IMR-90 (cell line): ENCODE data around the gene MRGPRF.

Experiments
- CEBPB ChIP-seq: IDR thresholded peaks from 2 replicates; pipeline ENCODE4 v1.6.1; 2012; ENCODE audit warnings: low read depth, low read length, improper control_type of control experiment
- ELK1 ChIP-seq: fragments of 150-350 bp; IDR thresholded peaks from 2 replicates; pipeline ENCODE4 v1.6.1; 2016; ENCODE audit warnings: low read depth, mild to moderate bottlenecking, low read length, moderate library complexity, borderline replicate concordance
- MXI1 ChIP-seq: IDR thresholded peaks from 2 replicates; pipeline ENCODE4 v1.6.1; 2012; ENCODE audit warnings: low read depth, mild to moderate bottlenecking, low read length, moderate library complexity, borderline replicate concordance
- POLR2A ChIP-seq: IDR thresholded peaks from 2 replicates; pipeline ENCODE4 v1.6.1; 2012; ENCODE audit warnings: mild to moderate bottlenecking, low read depth, low read length
- RFX5 ChIP-seq: IDR thresholded peaks from 2 replicates; pipeline ENCODE4 v1.8.0; 2012; ENCODE audit warnings: low read depth, mild to moderate bottlenecking, low read length, moderate library complexity
- SMC3 ChIP-seq: fragments of 150-350 bp; IDR thresholded peaks from 2 replicates; pipeline ENCODE4 v1.6.1; 2016; ENCODE audit warnings: low read depth, mild to moderate bottlenecking, antibody characterized with exemption, low read length, moderate library complexity
- TF ChIP-seq, protein P1 (sequence below): conservative IDR thresholded peaks from 2 replicates; pipeline ENCODE4 v1.5.1; 2012; ENCODE audit warnings: mild to moderate bottlenecking, low read depth, low read length, improper control_type of control experiment

DNA sequence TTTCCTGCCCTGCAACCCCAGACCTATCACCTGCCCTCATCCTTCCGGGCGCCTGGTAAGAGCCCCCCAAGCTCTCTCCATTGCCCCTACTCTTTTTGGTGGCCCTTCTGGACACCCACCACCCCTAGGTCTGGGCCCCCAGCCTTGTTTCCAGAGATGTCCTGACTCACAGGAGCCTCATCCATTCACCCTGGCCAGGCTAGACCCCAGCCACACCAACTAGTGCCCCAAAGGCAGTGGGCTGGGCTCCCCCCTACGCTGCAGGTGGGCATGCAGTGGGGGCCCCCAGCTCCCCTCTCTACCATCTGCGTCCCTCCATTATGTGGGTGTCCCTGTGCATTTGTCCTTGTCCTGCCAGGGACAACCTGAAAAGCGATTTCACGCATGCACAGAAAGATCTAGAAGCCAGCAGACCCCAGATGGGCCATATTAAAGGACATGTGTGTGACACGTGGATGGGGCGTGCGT, 1.4 kb downstream of the MRGPRF start:
- no peak for TF ChIP-seq POLR2A
- TF ChIP-seq, protein P1, sequence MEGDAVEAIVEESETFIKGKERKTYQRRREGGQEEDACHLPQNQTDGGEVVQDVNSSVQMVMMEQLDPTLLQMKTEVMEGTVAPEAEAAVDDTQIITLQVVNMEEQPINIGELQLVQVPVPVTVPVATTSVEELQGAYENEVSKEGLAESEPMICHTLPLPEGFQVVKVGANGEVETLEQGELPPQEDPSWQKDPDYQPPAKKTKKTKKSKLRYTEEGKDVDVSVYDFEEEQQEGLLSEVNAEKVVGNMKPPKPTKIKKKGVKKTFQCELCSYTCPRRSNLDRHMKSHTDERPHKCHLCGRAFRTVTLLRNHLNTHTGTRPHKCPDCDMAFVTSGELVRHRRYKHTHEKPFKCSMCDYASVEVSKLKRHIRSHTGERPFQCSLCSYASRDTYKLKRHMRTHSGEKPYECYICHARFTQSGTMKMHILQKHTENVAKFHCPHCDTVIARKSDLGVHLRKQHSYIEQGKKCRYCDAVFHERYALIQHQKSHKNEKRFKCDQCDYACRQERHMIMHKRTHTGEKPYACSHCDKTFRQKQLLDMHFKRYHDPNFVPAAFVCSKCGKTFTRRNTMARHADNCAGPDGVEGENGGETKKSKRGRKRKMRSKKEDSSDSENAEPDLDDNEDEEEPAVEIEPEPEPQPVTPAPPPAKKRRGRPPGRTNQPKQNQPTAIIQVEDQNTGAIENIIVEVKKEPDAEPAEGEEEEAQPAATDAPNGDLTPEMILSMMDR, result no peak
- no peak for TF ChIP-seq RFX5
- TF ChIP-seq ELK1, result no peak
- TF ChIP-seq CEBPB, result no peak
- no peak for TF ChIP-seq MXI1
- TF ChIP-seq SMC3, result no peak
